HepG2 (cell line): ENCODE measurements around the gene SERTAD2. TPM values are rescaled to one million over a fixed set of nuclear protein-coding genes. Genes with fewer than 3 reads are reported as not detected.
A peak's percentile ranks its signal among the peaks of the same experiment; 100 is the strongest.

Source experiments
- GMEB1 ChIP-seq: sonication (generic); formaldehyde crosslinking; IDR thresholded peaks from 2 replicates; pipeline ENCODE4 v1.5.1; 2020; ENCODE audit warnings: missing genetic modification reagents, mild to moderate bottlenecking, borderline replicate concordance
- HNF1A ChIP-seq, 2 experiments: sonication (generic) in 1 of 2; formaldehyde crosslinking in 1 of 2; IDR thresholded peaks; 2 replicates each; pipeline versions ENCODE4 v1.4.0 to v1.6.1; 2016 to 2020; ENCODE audit warnings: borderline replicate concordance in 1 of 2, low read depth in 1 of 2, mild to moderate bottlenecking in 1 of 2, missing genetic modification reagents in 1 of 2
- HNRNPK ChIP-seq: fragments of 200-400 bp; formaldehyde crosslinking; IDR thresholded peaks from 2 replicates; pipeline ENCODE4 v1.6.1; 2018; ENCODE audit warnings: low read length, low read depth, moderate library complexity, mild to moderate bottlenecking; ENCODE audit not compliant: poor library complexity, severe bottlenecking
- MLXIP ChIP-seq: sonication (generic); formaldehyde crosslinking; IDR thresholded peaks from 2 replicates; pipeline ENCODE4 v1.9.0; 2021; ENCODE audit warnings: missing genetic modification reagents, borderline replicate concordance
- RARA ChIP-seq: IDR thresholded peaks from 2 replicates; pipeline ENCODE4 v1.6.1; 2016; ENCODE audit warnings: missing genetic modification reagents, missing compliant biosample characterization
- SP140L ChIP-seq: sonication (generic); formaldehyde crosslinking; IDR thresholded peaks from 2 replicates; pipeline ENCODE4 v1.4.0; 2020; ENCODE audit warnings: missing genetic modification reagents, borderline replicate concordance
- ZFP1 ChIP-seq: IDR thresholded peaks from 2 replicates; pipeline ENCODE4 v1.6.1; 2016
- ZFP36L1 ChIP-seq: sonication (generic); formaldehyde crosslinking; IDR thresholded peaks from 2 replicates; pipeline ENCODE4 v1.8.0; 2022; ENCODE audit warnings: mild to moderate bottlenecking, missing genetic modification reagents, moderate library complexity
- ZNF329 ChIP-seq: sonication (generic); formaldehyde crosslinking; IDR thresholded peaks from 2 replicates; pipeline ENCODE4 v1.9.0; 2021; ENCODE audit warnings: low read depth, mild to moderate bottlenecking, missing genetic modification reagents
- ZNF333 ChIP-seq: sonication (generic); formaldehyde crosslinking; IDR thresholded peaks from 2 replicates; pipeline ENCODE4 v1.4.0; 2020; ENCODE audit warnings: mild to moderate bottlenecking, missing genetic modification reagents, borderline replicate concordance
- ZNF441 ChIP-seq: sonication (generic); formaldehyde crosslinking; IDR thresholded peaks from 2 replicates; pipeline ENCODE4 v1.7.0; 2021; ENCODE audit warnings: missing genetic modification reagents, borderline replicate concordance
- ZNF614 ChIP-seq: IDR thresholded peaks from 2 replicates; pipeline ENCODE4 v1.6.1; 2018; ENCODE audit warnings: missing biosample characterization, missing genetic modification reagents, inconsistent platforms, borderline replicate concordance
- polyA plus RNA-seq, 8 experiments: library from polyadenylated mRNA; depleted of rRNA in 3 of 8; stranded (reverse) in 7 of 8; unstranded in 1 of 8; fragments of >200 nt; fragmentation: Illumina TruSeq in 4 of 8; extraction: Trizol in 4 of 8; gene quantifications; 2 replicates each; pipeline versions ENCODE4 v1.2.1 to v1.2.3, GENCODE V29; 2011 to 2016; ENCODE audit warnings: low read depth in 4 of 8, missing spikeins in 1 of 8, mixed read lengths in 1 of 8; ENCODE audit not compliant: insufficient read depth in 1 of 8
- total RNA-seq, 5 experiments: library from RNA; depleted of rRNA; stranded (reverse); fragments of >200 nt; fragmentation: Illumina TruSeq; extraction: Trizol; gene quantifications; 2 replicates each; pipeline ENCODE4 v1.2.3, GENCODE V29; 2016; ENCODE audit warnings: low read depth in 1 of 5
- TF ChIP-seq, protein P1 (sequence below): sonication (generic); formaldehyde crosslinking; IDR thresholded peaks from 2 replicates; pipeline ENCODE4 v1.4.0; 2020; ENCODE audit warnings: missing genetic modification reagents

SERTAD2 gene
- total and polyA plus RNA-seq, 2 of the 13 experiments (the other 11 are each of a cell fraction or from before 2014, with no cell fraction given): 6.7 to 22.6 TPM

DNA sequence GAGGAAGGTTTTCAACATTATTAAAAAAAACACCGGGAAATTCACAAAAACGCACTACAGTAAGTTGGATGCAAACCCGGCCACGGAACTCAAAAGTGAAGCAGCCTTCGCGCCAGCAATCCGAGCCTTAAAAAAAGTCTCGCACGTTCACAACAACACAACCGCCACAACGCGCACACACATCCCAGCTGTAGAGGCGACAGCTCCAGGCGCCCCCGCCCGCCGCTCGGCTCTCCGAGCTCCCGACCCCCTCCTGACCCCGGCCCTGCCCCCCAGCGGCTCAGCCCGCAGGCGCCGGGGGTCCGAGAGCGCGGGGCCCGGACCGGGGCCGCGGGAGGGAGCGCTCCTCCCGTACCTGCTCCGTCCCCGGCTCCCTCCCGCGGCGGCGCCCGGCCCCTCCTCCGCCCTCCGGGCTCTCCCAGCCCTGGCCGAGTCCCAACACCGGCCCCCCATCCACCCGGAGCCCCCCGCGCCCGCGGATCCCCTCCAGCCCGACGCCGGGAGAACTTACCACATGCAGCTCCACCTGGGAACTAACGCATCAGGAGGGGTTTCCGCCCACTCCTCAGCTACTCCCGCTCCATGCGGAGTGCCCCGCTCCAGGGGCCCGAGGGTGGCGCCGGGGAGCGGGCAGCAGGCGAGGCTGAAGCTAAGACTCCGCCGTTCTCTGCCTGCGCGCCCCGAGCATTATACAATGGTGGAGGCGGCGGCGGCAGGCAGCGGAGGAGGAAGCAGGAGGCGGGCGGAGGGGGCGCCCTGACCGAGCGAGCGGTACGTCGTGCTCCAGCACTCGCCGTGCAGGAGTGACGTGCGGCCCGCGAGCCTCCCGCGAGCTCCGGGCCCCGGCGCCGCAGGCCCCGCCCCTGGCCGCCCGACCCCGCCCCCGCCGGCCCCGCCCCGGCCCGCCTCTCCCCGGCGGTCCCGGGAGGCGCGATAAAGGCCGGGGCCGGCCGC, at the start of gene SERTAD2 (continued):
- peak; percentile 84; the same call in 1 of the 2 replicates for TF ChIP-seq ZNF329 (CRISPR knock-in tag)
- no peak for TF ChIP-seq ZFP36L1
- TF ChIP-seq ZFP1 (CRISPR knock-in tag): 0 out of 2 replicates have a peak, but pooled peaks have one; percentile 26
- TF ChIP-seq ZNF333: 0 out of 2 replicates have a peak, but pooled peaks have one; percentile 16
- TF ChIP-seq HNRNPK: peak; percentile 24
- TF ChIP-seq RARA (CRISPR knock-in tag): peak; percentile 66
- peak; percentile 25; the same call in 1 of the 2 replicates for TF ChIP-seq ZNF614 (CRISPR knock-in tag)
- no peak for TF ChIP-seq HNF1A (IDR thresholded peaks at IDR 0.05; ENCODE audit: low read depth)
- TF ChIP-seq HNF1A (CRISPR knock-in tag; IDR thresholded peaks at IDR 0.05; ENCODE audit: borderline replicate concordance): no peak
- TF ChIP-seq GMEB1: peak; percentile 4; the same call in 1 of the 2 replicates
- 0 out of 2 replicates have a peak, but pooled peaks have one; percentile 29 for TF ChIP-seq MLXIP (CRISPR knock-in tag)
- TF ChIP-seq, protein P1, sequence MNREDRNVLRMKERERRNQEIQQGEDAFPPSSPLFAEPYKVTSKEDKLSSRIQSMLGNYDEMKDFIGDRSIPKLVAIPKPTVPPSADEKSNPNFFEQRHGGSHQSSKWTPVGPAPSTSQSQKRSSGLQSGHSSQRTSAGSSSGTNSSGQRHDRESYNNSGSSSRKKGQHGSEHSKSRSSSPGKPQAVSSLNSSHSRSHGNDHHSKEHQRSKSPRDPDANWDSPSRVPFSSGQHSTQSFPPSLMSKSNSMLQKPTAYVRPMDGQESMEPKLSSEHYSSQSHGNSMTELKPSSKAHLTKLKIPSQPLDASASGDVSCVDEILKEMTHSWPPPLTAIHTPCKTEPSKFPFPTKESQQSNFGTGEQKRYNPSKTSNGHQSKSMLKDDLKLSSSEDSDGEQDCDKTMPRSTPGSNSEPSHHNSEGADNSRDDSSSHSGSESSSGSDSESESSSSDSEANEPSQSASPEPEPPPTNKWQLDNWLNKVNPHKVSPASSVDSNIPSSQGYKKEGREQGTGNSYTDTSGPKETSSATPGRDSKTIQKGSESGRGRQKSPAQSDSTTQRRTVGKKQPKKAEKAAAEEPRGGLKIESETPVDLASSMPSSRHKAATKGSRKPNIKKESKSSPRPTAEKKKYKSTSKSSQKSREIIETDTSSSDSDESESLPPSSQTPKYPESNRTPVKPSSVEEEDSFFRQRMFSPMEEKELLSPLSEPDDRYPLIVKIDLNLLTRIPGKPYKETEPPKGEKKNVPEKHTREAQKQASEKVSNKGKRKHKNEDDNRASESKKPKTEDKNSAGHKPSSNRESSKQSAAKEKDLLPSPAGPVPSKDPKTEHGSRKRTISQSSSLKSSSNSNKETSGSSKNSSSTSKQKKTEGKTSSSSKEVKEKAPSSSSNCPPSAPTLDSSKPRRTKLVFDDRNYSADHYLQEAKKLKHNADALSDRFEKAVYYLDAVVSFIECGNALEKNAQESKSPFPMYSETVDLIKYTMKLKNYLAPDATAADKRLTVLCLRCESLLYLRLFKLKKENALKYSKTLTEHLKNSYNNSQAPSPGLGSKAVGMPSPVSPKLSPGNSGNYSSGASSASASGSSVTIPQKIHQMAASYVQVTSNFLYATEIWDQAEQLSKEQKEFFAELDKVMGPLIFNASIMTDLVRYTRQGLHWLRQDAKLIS (CRISPR knock-in tag): peak; percentile 66; the same call in 1 of the 2 replicates
- no peak for TF ChIP-seq SP140L
- no peak for TF ChIP-seq ZNF441 (CRISPR knock-in tag)
